Measurements from ENCODE around the gene TIMD4.

Gene TIMD4

GRCh38 chr5:156870498-156870839 lies 92.6 kb downstream of the TIMD4 start:
- CTCF ChIA-PET, result interaction anchor here (1.1 kb wide), 1 partner anchor 9 kb away, joined by 3 read pairs; no protein-coding TSS in a partner anchor
- peaks cover 32% of the 10 kb centered on the region for H3K9me3 Mint-ChIP-seq
- peaks cover 19% of the 10 kb centered on the region for H3K36me3 Mint-ChIP-seq
- H3K4me1 Mint-ChIP-seq, result peaks cover 16% of the 10 kb centered on the region
- H3K4me3 Mint-ChIP-seq, result no peak overlapping the region
- H3K27me3 Mint-ChIP-seq, result no peaks in the 10 kb centered on the region
- DNase-seq, result no peak
- peak overlapping the region; percentile 66 for H3K27ac Mint-ChIP-seq

All from activated naive CD4-positive, alpha-beta T cell treated with anti-CD3 and anti-CD28 coated beads, Interleukin-2, amount 10 ng/mL, durations not matched to agents 7 days and 5 days (primary cell).